SU-DHL-6 (cell line): ENCODE results near the gene SCN3B.

ENCODE experiments used
- EZH2phosphoT487 ChIP-seq: fragments of 200-600 bp; sonication (generic), shearing (Covaris generic); conservative IDR thresholded peaks from 2 replicates; pipeline ENCODE4 v1.6.1; 2018; ENCODE audit warnings: mild to moderate bottlenecking, antibody characterized with exemption, low read length, moderate library complexity, mixed read lengths
- TF ChIP-seq, protein P1 (sequence below): fragments of 200-600 bp; sonication (generic); IDR thresholded peaks from one replicate; pipeline ENCODE4 v1.5.1; 2017; ENCODE audit warnings: antibody characterized with exemption, mild to moderate bottlenecking, low read length, moderate library complexity; ENCODE audit not compliant: insufficient read depth, poor library complexity, severe bottlenecking

DNA sequence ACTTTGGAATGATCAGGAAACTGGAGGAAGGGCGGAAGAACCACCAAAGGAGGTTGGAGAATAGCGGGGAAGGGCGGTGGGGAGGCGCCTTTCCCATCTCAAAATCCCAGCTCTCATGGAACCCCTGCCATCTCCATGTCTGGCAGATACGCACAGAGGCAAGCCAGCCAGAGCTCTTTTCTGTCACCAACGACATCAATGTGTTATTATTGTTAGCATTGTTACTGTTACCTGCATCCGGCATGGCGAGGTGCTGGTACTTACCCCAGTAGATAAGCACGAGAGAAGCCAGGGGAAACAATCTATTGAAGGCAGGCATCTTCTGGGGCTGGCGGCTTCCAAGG lies 969 bp downstream of the SCN3B start:
- TF ChIP-seq, protein P1, sequence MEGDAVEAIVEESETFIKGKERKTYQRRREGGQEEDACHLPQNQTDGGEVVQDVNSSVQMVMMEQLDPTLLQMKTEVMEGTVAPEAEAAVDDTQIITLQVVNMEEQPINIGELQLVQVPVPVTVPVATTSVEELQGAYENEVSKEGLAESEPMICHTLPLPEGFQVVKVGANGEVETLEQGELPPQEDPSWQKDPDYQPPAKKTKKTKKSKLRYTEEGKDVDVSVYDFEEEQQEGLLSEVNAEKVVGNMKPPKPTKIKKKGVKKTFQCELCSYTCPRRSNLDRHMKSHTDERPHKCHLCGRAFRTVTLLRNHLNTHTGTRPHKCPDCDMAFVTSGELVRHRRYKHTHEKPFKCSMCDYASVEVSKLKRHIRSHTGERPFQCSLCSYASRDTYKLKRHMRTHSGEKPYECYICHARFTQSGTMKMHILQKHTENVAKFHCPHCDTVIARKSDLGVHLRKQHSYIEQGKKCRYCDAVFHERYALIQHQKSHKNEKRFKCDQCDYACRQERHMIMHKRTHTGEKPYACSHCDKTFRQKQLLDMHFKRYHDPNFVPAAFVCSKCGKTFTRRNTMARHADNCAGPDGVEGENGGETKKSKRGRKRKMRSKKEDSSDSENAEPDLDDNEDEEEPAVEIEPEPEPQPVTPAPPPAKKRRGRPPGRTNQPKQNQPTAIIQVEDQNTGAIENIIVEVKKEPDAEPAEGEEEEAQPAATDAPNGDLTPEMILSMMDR = no peak
- TF ChIP-seq EZH2phosphoT487 = no peak
